Endothelial cell (in vitro differentiated cells): ENCODE measurements around the gene PLAGL2. TPM values are rescaled to one million over a fixed set of nuclear protein-coding genes. Genes with fewer than 3 reads are reported as not detected.
A peak's percentile ranks its signal among the peaks of the same experiment; 100 is the strongest.

Experiments used
- DNase-seq: peaks from one replicate; pipeline ENCODE4 v3.0.0; 2021; ENCODE audit warnings: low spot score
- H3K27ac Mint-ChIP-seq: one replicate; pipeline ENCODE4 v1.8.0; 2021; ENCODE audit warnings: mixed read lengths, inconsistent platforms; ENCODE audit not compliant: unreplicated experiment
- H3K27me3 Mint-ChIP-seq: one replicate; pipeline ENCODE4 v1.8.0; 2021; ENCODE audit warnings: mild to moderate bottlenecking, moderate library complexity, mixed read lengths, inconsistent platforms; ENCODE audit not compliant: unreplicated experiment
- H3K36me3 Mint-ChIP-seq: one replicate; pipeline ENCODE4 v1.8.0; 2021; ENCODE audit warnings: mild to moderate bottlenecking, low read depth, mixed read lengths, inconsistent platforms; ENCODE audit not compliant: unreplicated experiment
- H3K4me1 Mint-ChIP-seq: one replicate; pipeline ENCODE4 v1.8.0; 2021; ENCODE audit warnings: mild to moderate bottlenecking, mixed read lengths, inconsistent platforms; ENCODE audit not compliant: unreplicated experiment
- H3K4me3 Mint-ChIP-seq: one replicate; pipeline ENCODE4 v1.8.0; 2021; ENCODE audit warnings: mild to moderate bottlenecking, mixed read lengths, inconsistent platforms; ENCODE audit not compliant: unreplicated experiment
- H3K9me3 Mint-ChIP-seq: one replicate; pipeline ENCODE4 v1.8.0; 2021; ENCODE audit warnings: mixed read lengths, inconsistent platforms; ENCODE audit not compliant: unreplicated experiment
- total RNA-seq: library from RNA; stranded (reverse); fragmentation: NEBNext Ultra II Directional; extraction: Animal tissue kit (Norgen Biotek cat#: 25700); gene quantifications from one replicate; pipeline ENCODE4 v1.2.1, GENCODE V29; 2021; ENCODE audit not compliant: unreplicated experiment
- TF ChIP-seq, protein P1 (sequence below): fragments of 200-600 bp; sonication (generic); IDR thresholded peaks from one replicate; pipeline ENCODE4 v1.5.0; 2021; ENCODE audit warnings: antibody characterized with exemption; ENCODE audit not compliant: unreplicated experiment

The PLAGL2 gene
- total RNA-seq, 1 donor from 2014 or later: 23.7 TPM

- H3K36me3 Mint-ChIP-seq: peaks cover 25% of the 10 kb centered on the region
- H3K4me3 Mint-ChIP-seq: no peak overlapping the region
- DNase-seq: no peak
- peaks cover 12% of the 10 kb centered on the region for H3K4me1 Mint-ChIP-seq
- H3K27ac Mint-ChIP-seq: no peak overlapping the region
- TF ChIP-seq, protein P1, sequence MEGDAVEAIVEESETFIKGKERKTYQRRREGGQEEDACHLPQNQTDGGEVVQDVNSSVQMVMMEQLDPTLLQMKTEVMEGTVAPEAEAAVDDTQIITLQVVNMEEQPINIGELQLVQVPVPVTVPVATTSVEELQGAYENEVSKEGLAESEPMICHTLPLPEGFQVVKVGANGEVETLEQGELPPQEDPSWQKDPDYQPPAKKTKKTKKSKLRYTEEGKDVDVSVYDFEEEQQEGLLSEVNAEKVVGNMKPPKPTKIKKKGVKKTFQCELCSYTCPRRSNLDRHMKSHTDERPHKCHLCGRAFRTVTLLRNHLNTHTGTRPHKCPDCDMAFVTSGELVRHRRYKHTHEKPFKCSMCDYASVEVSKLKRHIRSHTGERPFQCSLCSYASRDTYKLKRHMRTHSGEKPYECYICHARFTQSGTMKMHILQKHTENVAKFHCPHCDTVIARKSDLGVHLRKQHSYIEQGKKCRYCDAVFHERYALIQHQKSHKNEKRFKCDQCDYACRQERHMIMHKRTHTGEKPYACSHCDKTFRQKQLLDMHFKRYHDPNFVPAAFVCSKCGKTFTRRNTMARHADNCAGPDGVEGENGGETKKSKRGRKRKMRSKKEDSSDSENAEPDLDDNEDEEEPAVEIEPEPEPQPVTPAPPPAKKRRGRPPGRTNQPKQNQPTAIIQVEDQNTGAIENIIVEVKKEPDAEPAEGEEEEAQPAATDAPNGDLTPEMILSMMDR: no peak
- H3K9me3 Mint-ChIP-seq: no peaks in the 10 kb centered on the region
- H3K27me3 Mint-ChIP-seq: peaks cover 10% of the 10 kb centered on the region
These were observed 19.8 kb upstream of the PLAGL2 start for GRCh38 chr20:32227306-32227705.

DNA sequence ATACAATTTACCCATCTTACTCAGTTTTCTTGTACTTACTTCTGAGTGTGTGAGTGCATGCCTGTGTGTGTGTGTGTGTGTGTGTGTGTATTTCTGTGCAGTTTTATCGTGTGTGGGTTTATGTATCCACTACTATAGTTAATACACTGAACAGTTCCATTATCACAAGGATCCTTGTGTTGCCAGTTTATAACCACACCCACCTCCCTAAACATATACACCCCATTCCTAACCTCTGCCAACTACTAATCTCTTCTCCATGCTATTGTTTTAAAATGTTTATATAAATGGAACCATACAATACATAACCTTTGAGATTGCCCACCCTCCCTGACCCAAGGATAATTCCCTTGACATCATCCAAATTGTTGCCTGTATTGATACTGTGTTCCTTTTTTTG is 18.8 kb upstream of the PLAGL2 start:
- TF ChIP-seq, protein P1: no peak

GRCh38 chr20:32224463-32224862 is 16.9 kb upstream of the PLAGL2 start:
- no peak overlapping the region for H3K27ac Mint-ChIP-seq
- no peaks in the 10 kb centered on the region for H3K9me3 Mint-ChIP-seq
- TF ChIP-seq, protein P1: no peak
- no peak for DNase-seq
- H3K4me3 Mint-ChIP-seq: no peak overlapping the region
- H3K4me1 Mint-ChIP-seq: no peaks in the 10 kb centered on the region
- H3K27me3 Mint-ChIP-seq: peaks cover 4% of the 10 kb centered on the region
- H3K36me3 Mint-ChIP-seq: peaks cover 20% of the 10 kb centered on the region

More for the DNA sequence above, 18.8 kb upstream of the PLAGL2 start:
- Mint-ChIP-seq H3K4me3 (no peak overlapping the region), H3K4me1 (peaks cover 3% of the 10 kb centered on the region), H3K9me3 (no peaks in the 10 kb centered on the region), H3K27ac (peak overlapping the region; percentile 72), H3K36me3 (peaks cover 18% of the 10 kb centered on the region), H3K27me3 (peaks cover 11% of the 10 kb centered on the region)
- no peak for DNase-seq

DNA sequence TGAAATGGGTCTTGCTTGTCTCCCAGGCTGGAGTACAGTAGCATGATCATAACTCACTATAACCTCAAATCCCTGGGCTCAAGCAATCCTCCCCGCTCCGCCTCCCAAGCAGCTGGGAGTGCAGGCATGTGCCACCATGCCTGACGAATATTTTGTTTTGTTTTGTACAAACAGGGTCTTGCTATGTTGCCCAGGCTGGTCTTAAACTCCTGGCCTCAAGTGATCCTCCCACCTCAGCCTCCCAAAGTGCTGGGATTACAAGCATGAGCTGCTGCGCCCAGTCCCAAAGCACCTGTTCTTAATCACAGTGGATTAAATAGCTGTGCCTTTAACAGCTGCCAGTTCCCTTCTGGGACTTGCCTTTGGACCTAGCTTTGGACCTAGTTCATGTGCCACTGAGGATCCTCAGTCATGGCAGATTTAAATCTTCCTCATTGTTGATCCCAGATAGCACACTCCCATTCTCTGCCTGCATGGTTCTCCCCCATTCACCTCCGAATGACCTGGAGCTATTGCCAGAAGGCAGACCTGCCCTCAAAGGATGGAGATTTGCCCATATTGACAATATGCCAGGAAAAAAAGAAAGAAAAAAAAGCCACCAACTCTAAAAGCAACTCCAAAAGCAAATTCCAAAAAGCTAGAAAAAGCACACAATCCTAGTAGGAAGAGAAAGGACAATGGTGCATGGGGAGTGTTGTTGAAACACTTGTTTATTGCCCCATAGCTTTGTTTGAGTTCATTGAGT is 10.8 kb upstream of the PLAGL2 start:
- Mint-ChIP-seq H3K4me1 (peaks cover 36% of the 10 kb centered on the region), H3K27me3 (peaks cover 6% of the 10 kb centered on the region), H3K27ac (peak overlapping the region; percentile 45), H3K4me3 (no peak overlapping the region), H3K36me3 (peaks cover 40% of the 10 kb centered on the region), H3K9me3 (no peaks in the 10 kb centered on the region)
- TF ChIP-seq, protein P1: no peak
- no peak for DNase-seq
